ENCODE data around the gene KCNJ3. TPM values are rescaled to one million over a fixed set of nuclear protein-coding genes. Genes with fewer than 3 reads are reported as not detected.

The KCNJ3 gene
- total RNA-seq, 3 donors from 2014 or later (not counting 1 experiment from before 2014, with no cell fraction given) = not detected

GRCh38 chr2:154713675-154714074 lies 15.2 kb downstream of the KCNJ3 start:
- Mint-ChIP-seq H3K27me3 (ENCODE audit: low read depth in 2 of 2) (no peaks in the 10 kb centered on the region), H3K36me3 (no peaks in the 10 kb centered on the region), H3K27ac (no peak overlapping the region), H3K9me3 (peaks cover 3 to 15% of the 10 kb centered on the region in 2 donors), H3K4me3 (no peak overlapping the region), H3K4me1 (no peaks in the 10 kb centered on the region)
- TF ChIP-seq CTCF (IDR thresholded peaks at IDR 0.05) = no peak
- ATAC-seq (no peak), DNase-seq (no peak)
- Histone ChIP-seq H3K27ac (ENCODE audit: low read length) (no peak overlapping the region), H3K9me3 (ENCODE audit: control insufficient read depth, insufficient read depth, low read length) (no peaks in the 10 kb centered on the region), H3K4me1 (ENCODE audit: control insufficient read depth, insufficient read depth, low read length) (no peaks in the 10 kb centered on the region), H3K36me3 (ENCODE audit: control insufficient read depth, insufficient read depth, low read length) (no peaks in the 10 kb centered on the region), H3K4me3 (ENCODE audit: low read length) (no peak overlapping the region), H3K27me3 (ENCODE audit: control insufficient read depth, insufficient read depth, low read length) (no peaks in the 10 kb centered on the region)
- intact Hi-C loops (cut with micrococcal nuclease) = no loop called here

DNA sequence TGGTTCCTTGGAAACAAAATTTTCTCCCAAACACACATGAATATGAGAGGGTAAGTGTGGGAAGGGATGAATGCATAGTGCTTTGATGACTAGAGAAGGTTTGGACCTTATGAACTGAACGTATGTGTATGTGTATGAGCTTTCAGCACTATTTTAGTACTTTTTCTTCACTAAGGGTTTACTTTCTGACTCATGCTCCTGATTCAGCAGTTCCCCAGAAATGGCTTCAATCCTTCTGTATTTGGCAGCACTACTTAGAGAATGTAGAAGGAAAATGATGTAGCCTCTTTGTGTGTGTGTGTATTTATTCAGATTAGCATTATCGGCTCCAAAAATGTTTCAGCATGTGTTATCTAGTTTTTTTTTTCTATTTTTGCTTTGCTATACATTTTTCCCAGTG lies 22.2 kb downstream of the KCNJ3 start:
- no peak for DNase-seq
- Mint-ChIP-seq H3K36me3 (peaks cover 6% of the 10 kb centered on the region), H3K4me1 (no peaks in the 10 kb centered on the region), H3K27me3 (ENCODE audit: low read depth in 2 of 2) (no peaks in the 10 kb centered on the region), H3K27ac (no peak overlapping the region), H3K9me3 (peaks cover 9 to 10% of the 10 kb centered on the region in 2 donors), H3K4me3 (no peak overlapping the region)
- 86% methylated on average over 1 of the region's 2 CpGs for WGBS (ENCODE audit: insufficient coverage)
- Histone ChIP-seq H3K27ac (ENCODE audit: low read length) (no peak overlapping the region), H3K4me3 (ENCODE audit: low read length) (no peak overlapping the region), H3K27me3 (ENCODE audit: control insufficient read depth, insufficient read depth, low read length) (no peaks in the 10 kb centered on the region), H3K36me3 (ENCODE audit: control insufficient read depth, insufficient read depth, low read length) (no peaks in the 10 kb centered on the region), H3K4me1 (ENCODE audit: control insufficient read depth, insufficient read depth, low read length) (no peaks in the 10 kb centered on the region), H3K9me3 (ENCODE audit: control insufficient read depth, insufficient read depth, low read length) (no peaks in the 10 kb centered on the region)
- no peak for TF ChIP-seq CTCF (IDR thresholded peaks at IDR 0.05)
- no peak for ATAC-seq
- intact Hi-C loops (cut with micrococcal nuclease) = no loop called here

DNA sequence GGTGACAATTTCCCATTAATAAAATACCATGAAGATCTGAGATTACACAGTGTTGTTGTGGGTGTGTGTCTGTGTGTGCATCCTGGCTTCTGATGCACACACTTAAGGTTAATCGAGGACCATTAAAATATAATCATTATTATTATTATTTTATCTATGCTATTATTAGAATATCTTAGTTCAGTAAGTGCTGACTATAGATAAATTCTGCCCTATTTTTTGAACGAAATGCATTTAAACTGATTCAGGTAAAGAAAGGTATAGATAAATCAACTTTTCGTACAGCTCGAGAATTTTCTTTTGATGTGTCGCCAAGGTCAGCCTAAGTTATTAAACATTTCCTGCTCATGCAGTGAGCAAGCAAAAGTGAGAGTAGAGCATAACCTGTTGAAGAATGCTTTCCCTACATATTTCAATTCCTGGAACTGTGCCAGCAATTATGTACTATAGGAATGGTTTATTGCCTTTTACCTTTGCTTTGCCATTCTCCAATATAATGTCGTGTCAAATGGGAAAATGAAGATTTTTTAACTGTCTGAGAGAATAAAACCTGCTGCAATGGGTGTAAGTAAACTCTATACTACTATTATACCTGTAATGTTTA lies 25.8 kb downstream of the KCNJ3 start:
- H3K4me1 ChIP-seq (ENCODE audit: control insufficient read depth, insufficient read depth, low read length) = no peaks in the 10 kb centered on the region
- no peaks in the 10 kb centered on the region for H3K36me3 ChIP-seq (ENCODE audit: control insufficient read depth, insufficient read depth, low read length)
- Mint-ChIP-seq H3K9me3 (peaks cover 14 to 15% of the 10 kb centered on the region in 2 donors), H3K4me3 (no peak overlapping the region), H3K27me3 (ENCODE audit: low read depth in 2 of 2) (no peaks in the 10 kb centered on the region), H3K27ac (no peak overlapping the region), H3K4me1 (no peaks in the 10 kb centered on the region), H3K36me3 (peaks cover 12% of the 10 kb centered on the region)
- intact Hi-C loops (cut with micrococcal nuclease) = no loop called here
- WGBS (ENCODE audit: insufficient coverage) = 80% methylated on average over 4 of the region's 6 CpGs
- H3K27ac ChIP-seq (ENCODE audit: low read length) = no peak overlapping the region
- DNase-seq (no peak), ATAC-seq (no peak)
- H3K4me3 ChIP-seq (ENCODE audit: low read length) = no peak overlapping the region
- H3K9me3 ChIP-seq (ENCODE audit: control insufficient read depth, insufficient read depth, low read length) = no peaks in the 10 kb centered on the region
- H3K27me3 ChIP-seq (ENCODE audit: control insufficient read depth, insufficient read depth, low read length) = no peaks in the 10 kb centered on the region
- TF ChIP-seq CTCF (IDR thresholded peaks at IDR 0.05) = no peak

- WGBS (ENCODE audit: insufficient coverage) = 73% methylated on average over 1 of the region's 2 CpGs
- Histone ChIP-seq H3K36me3 (ENCODE audit: control insufficient read depth, insufficient read depth, low read length) (no peaks in the 10 kb centered on the region), H3K9me3 (ENCODE audit: control insufficient read depth, insufficient read depth, low read length) (no peaks in the 10 kb centered on the region), H3K4me3 (ENCODE audit: low read length) (no peak overlapping the region), H3K27me3 (ENCODE audit: control insufficient read depth, insufficient read depth, low read length) (no peaks in the 10 kb centered on the region), H3K4me1 (ENCODE audit: control insufficient read depth, insufficient read depth, low read length) (no peaks in the 10 kb centered on the region), H3K27ac (ENCODE audit: low read length) (no peak overlapping the region)
- H3K36me3 Mint-ChIP-seq = peaks cover 8% of the 10 kb centered on the region
- intact Hi-C loops (cut with micrococcal nuclease) = no loop called here
- ATAC-seq (no peak), DNase-seq (no peak)
- H3K27me3 Mint-ChIP-seq (ENCODE audit: low read depth in 2 of 2) = no peaks in the 10 kb centered on the region
- peaks cover 13 to 29% of the 10 kb centered on the region in 2 donors for H3K9me3 Mint-ChIP-seq
- H3K4me1 Mint-ChIP-seq = no peaks in the 10 kb centered on the region
- no peak overlapping the region for H3K4me3 Mint-ChIP-seq
- TF ChIP-seq CTCF (IDR thresholded peaks at IDR 0.05) = no peak
- H3K27ac Mint-ChIP-seq = no peak overlapping the region
Observed at GRCh38 chr2:154740361-154740760, 41.9 kb downstream of the KCNJ3 start.

All from natural killer cell (primary cell).